HepG2 (cell line): ENCODE data around the gene COL8A2. TPM values are rescaled to one million over a fixed set of nuclear protein-coding genes. Genes with fewer than 3 reads are reported as not detected.
A peak's percentile ranks its signal among the peaks of the same experiment; 100 is the strongest.

Source experiments
- ADNP ChIP-seq: sonication (generic); formaldehyde crosslinking; IDR thresholded peaks from 2 replicates; pipeline ENCODE4 v1.4.0; 2020; ENCODE audit warnings: missing genetic modification reagents
- BRD4 ChIP-seq: sonication (generic); formaldehyde crosslinking; IDR thresholded peaks from 2 replicates; pipeline ENCODE4 v1.4.0; 2020; ENCODE audit warnings: missing genetic modification reagents
- DR1 ChIP-seq: sonication (generic); formaldehyde crosslinking; IDR thresholded peaks from 2 replicates; pipeline ENCODE4 v1.8.0; 2021; ENCODE audit warnings: mild to moderate bottlenecking, missing genetic modification reagents, inconsistent platforms
- FLYWCH1 ChIP-seq: sonication (generic); formaldehyde crosslinking; IDR thresholded peaks from 2 replicates; pipeline ENCODE4 v1.8.1; 2023; ENCODE audit warnings: mild to moderate bottlenecking, missing genetic modification reagents
- KDM1A ChIP-seq: IDR thresholded peaks from 2 replicates; pipeline ENCODE4 v1.6.1; 2016; ENCODE audit warnings: missing compliant biosample characterization
- MLLT10 ChIP-seq: sonication (generic); formaldehyde crosslinking; IDR thresholded peaks from 2 replicates; pipeline ENCODE4 v1.4.0; 2020; ENCODE audit warnings: missing genetic modification reagents
- NCOA1 ChIP-seq: sonication (generic); formaldehyde crosslinking; IDR thresholded peaks from 2 replicates; pipeline ENCODE4 v1.9.0; 2021; ENCODE audit warnings: missing genetic modification reagents
- NFATC3 ChIP-seq: sonication (generic); formaldehyde crosslinking; IDR thresholded peaks from 2 replicates; pipeline ENCODE4 v1.5.1; 2020; ENCODE audit warnings: mild to moderate bottlenecking, missing genetic modification reagents
- NFRKB ChIP-seq: fragments of 450-650 bp; IDR thresholded peaks from 2 replicates; pipeline ENCODE4 v1.6.1; 2017
- PITX1 ChIP-seq: sonication (generic); formaldehyde crosslinking; IDR thresholded peaks from 2 replicates; pipeline ENCODE4 v1.5.1; 2020; ENCODE audit warnings: mild to moderate bottlenecking, missing genetic modification reagents
- U2AF1 ChIP-seq: fragments of 200-400 bp; formaldehyde crosslinking; optimal IDR thresholded peaks from 2 replicates; pipeline ENCODE3; 2017; ENCODE audit warnings: mild to moderate bottlenecking, low read depth, low read length
- ZFP36 ChIP-seq: fragments of 150-350 bp; IDR thresholded peaks from 2 replicates; pipeline ENCODE4 v1.6.1; 2018; ENCODE audit warnings: borderline replicate concordance, low read length, low read depth; ENCODE audit not compliant: partially characterized antibody
- ZFP36L2 ChIP-seq: sonication (generic); formaldehyde crosslinking; IDR thresholded peaks from 2 replicates; pipeline ENCODE4 v1.4.0; 2020; ENCODE audit warnings: missing genetic modification reagents
- ZNF224 ChIP-seq: sonication (generic); formaldehyde crosslinking; IDR thresholded peaks from 2 replicates; pipeline ENCODE4 v1.5.0; 2020; ENCODE audit warnings: mild to moderate bottlenecking, missing genetic modification reagents
- ZNF3 ChIP-seq: IDR thresholded peaks from 2 replicates; pipeline ENCODE4 v1.7.0; 2017; ENCODE audit warnings: inconsistent platforms
- ZNF446 ChIP-seq: sonication (generic); formaldehyde crosslinking; IDR thresholded peaks from 2 replicates; pipeline ENCODE4 v1.5.0; 2020; ENCODE audit warnings: mild to moderate bottlenecking, missing genetic modification reagents
- ZNF614 ChIP-seq: IDR thresholded peaks from 2 replicates; pipeline ENCODE4 v1.6.1; 2018; ENCODE audit warnings: missing biosample characterization, missing genetic modification reagents, inconsistent platforms, borderline replicate concordance
- ZNF619 ChIP-seq: sonication (generic); formaldehyde crosslinking; IDR thresholded peaks from 2 replicates; pipeline ENCODE4 v1.4.0; 2020; ENCODE audit warnings: mild to moderate bottlenecking, missing genetic modification reagents
- ZNF672 ChIP-seq: sonication (generic); formaldehyde crosslinking; IDR thresholded peaks from 2 replicates; pipeline ENCODE4 v1.8.1; 2022; ENCODE audit warnings: missing genetic modification reagents
- ZNF746 ChIP-seq: sonication (generic); formaldehyde crosslinking; IDR thresholded peaks from 2 replicates; pipeline ENCODE4 v1.8.0; 2022; ENCODE audit warnings: mild to moderate bottlenecking, missing genetic modification reagents
- ZNF83 ChIP-seq: sonication (generic); formaldehyde crosslinking; IDR thresholded peaks from 2 replicates; pipeline ENCODE4 v1.4.0; 2020; ENCODE audit warnings: missing genetic modification reagents, mild to moderate bottlenecking, borderline replicate concordance
- polyA plus RNA-seq, 8 experiments: library from polyadenylated mRNA; depleted of rRNA in 3 of 8; stranded (reverse) in 7 of 8; unstranded in 1 of 8; fragments of >200 nt; fragmentation: Illumina TruSeq in 4 of 8; extraction: Trizol in 4 of 8; gene quantifications; 2 replicates each; pipeline versions ENCODE4 v1.2.1 to v1.2.3, GENCODE V29; 2011 to 2016; ENCODE audit warnings: low read depth in 4 of 8, missing spikeins in 1 of 8, mixed read lengths in 1 of 8; ENCODE audit not compliant: insufficient read depth in 1 of 8
- total RNA-seq, 5 experiments: library from RNA; depleted of rRNA; stranded (reverse); fragments of >200 nt; fragmentation: Illumina TruSeq; extraction: Trizol; gene quantifications; 2 replicates each; pipeline ENCODE4 v1.2.3, GENCODE V29; 2016; ENCODE audit warnings: low read depth in 1 of 5
- TF ChIP-seq, protein P1 (sequence below): sonication (generic); formaldehyde crosslinking; IDR thresholded peaks from 2 replicates; pipeline ENCODE4 v1.4.0; 2020; ENCODE audit warnings: missing genetic modification reagents
- TF ChIP-seq, protein P2 (sequence below): sonication (generic); formaldehyde crosslinking; IDR thresholded peaks from 2 replicates; pipeline ENCODE4 v1.4.0; 2020; ENCODE audit warnings: mild to moderate bottlenecking, missing genetic modification reagents
- TF ChIP-seq, protein P3 (sequence below): sonication (generic); formaldehyde crosslinking; IDR thresholded peaks from 2 replicates; pipeline ENCODE4 v1.8.0; 2022; ENCODE audit warnings: mild to moderate bottlenecking, missing genetic modification reagents, moderate library complexity
- TF ChIP-seq, protein P4 (sequence below): IDR thresholded peaks from 2 replicates; pipeline ENCODE4 v1.6.1; 2018; ENCODE audit warnings: missing genetic modification reagents

COL8A2 gene
- total and polyA plus RNA-seq, 2 of the 13 experiments (the other 11 are each of a cell fraction or from before 2014, with no cell fraction given) = 0.13 to 0.24 TPM

DNA sequence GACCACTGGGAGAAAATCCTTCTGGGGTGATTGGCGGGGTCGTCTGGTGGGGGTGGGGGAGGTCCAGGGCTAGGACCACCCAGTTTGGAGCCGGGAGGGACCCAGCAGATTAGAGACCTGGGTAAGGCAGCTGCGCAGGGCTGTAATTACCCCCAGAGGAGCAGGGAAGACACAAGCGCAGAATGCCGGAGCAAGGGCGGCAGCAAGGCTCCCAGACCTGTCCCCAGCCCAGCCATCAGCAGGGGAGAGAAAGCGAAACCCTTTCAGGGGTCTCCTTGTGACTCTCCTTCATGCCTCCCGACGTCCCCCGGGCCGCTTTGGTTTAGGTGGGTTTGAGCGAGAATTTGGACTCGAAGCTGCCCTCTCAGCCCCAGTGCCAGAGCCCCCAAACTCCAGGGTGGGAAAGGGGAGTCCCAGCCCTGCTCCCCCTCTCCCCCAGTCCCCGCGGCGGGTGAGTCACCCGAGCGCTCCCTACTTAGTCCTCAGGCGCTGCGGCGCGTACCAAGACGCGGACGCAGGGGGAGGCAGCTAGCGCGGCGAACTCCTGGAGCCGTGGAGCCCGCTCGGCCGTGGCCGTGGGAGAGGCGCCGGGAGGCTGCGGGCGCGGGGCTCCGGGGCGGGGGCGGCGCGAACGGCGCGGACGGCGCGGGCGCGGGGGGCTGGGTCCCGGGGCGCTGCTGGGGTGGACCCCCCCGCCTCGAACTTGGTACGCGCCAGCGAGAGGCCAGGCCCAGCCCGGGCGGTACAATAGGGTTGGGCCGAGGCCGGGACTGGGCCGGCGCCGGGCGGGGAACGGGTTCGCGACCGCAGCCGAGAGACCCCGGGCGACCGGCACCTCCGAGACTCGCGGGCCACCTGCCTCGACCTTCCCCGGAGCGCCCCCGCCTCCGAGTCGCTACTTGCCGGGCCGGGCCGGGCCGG lies 30.6 kb upstream of the COL8A2 start, which contains the start of gene MAP7D1 (continued):
- TF ChIP-seq ZNF83 (CRISPR knock-in tag) (no peak), ZNF446 (CRISPR knock-in tag) (no peak), ADNP (no peak), ZNF619 (CRISPR knock-in tag) (no peak), DR1 (0 out of 2 replicates have a peak, but pooled peaks have one; percentile 44), NFATC3 (CRISPR knock-in tag) (no peak), NFRKB (no peak), U2AF1 (no peak), ZNF672 (CRISPR knock-in tag) (no peak), ZNF614 (peak; percentile 50; the same call in 1 of the 2 replicates), ZNF224 (CRISPR knock-in tag) (peak; percentile 32; the same call in 1 of the 2 replicates), ZFP36 (no peak), KDM1A (CRISPR knock-in tag) (no peak), ZNF746 (0 out of 2 replicates have a peak, but pooled peaks have one; percentile 39), ZNF3 (CRISPR knock-in tag) (no peak), ZFP36L2 (CRISPR knock-in tag) (no peak), PITX1 (CRISPR knock-in tag) (peak; percentile 23; the same call in 1 of the 2 replicates), BRD4 (CRISPR knock-in tag) (no peak), MLLT10 (CRISPR knock-in tag) (no peak), FLYWCH1 (CRISPR knock-in tag) (no peak), NCOA1 (0 out of 2 replicates have a peak, but pooled peaks have one; percentile 34)
- TF ChIP-seq, protein P1, sequence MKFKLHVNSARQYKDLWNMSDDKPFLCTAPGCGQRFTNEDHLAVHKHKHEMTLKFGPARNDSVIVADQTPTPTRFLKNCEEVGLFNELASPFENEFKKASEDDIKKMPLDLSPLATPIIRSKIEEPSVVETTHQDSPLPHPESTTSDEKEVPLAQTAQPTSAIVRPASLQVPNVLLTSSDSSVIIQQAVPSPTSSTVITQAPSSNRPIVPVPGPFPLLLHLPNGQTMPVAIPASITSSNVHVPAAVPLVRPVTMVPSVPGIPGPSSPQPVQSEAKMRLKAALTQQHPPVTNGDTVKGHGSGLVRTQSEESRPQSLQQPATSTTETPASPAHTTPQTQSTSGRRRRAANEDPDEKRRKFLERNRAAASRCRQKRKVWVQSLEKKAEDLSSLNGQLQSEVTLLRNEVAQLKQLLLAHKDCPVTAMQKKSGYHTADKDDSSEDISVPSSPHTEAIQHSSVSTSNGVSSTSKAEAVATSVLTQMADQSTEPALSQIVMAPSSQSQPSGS = 0 out of 2 replicates have a peak, but pooled peaks have one; percentile 24
- TF ChIP-seq, protein P2, sequence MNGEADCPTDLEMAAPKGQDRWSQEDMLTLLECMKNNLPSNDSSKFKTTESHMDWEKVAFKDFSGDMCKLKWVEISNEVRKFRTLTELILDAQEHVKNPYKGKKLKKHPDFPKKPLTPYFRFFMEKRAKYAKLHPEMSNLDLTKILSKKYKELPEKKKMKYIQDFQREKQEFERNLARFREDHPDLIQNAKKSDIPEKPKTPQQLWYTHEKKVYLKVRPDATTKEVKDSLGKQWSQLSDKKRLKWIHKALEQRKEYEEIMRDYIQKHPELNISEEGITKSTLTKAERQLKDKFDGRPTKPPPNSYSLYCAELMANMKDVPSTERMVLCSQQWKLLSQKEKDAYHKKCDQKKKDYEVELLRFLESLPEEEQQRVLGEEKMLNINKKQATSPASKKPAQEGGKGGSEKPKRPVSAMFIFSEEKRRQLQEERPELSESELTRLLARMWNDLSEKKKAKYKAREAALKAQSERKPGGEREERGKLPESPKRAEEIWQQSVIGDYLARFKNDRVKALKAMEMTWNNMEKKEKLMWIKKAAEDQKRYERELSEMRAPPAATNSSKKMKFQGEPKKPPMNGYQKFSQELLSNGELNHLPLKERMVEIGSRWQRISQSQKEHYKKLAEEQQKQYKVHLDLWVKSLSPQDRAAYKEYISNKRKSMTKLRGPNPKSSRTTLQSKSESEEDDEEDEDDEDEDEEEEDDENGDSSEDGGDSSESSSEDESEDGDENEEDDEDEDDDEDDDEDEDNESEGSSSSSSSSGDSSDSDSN (CRISPR knock-in tag) = peak; percentile 32; the same call in 1 of the 2 replicates
- TF ChIP-seq, protein P3, sequence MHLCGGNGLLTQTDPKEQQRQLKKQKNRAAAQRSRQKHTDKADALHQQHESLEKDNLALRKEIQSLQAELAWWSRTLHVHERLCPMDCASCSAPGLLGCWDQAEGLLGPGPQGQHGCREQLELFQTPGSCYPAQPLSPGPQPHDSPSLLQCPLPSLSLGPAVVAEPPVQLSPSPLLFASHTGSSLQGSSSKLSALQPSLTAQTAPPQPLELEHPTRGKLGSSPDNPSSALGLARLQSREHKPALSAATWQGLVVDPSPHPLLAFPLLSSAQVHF (CRISPR knock-in tag) = no peak
- TF ChIP-seq, protein P4, sequence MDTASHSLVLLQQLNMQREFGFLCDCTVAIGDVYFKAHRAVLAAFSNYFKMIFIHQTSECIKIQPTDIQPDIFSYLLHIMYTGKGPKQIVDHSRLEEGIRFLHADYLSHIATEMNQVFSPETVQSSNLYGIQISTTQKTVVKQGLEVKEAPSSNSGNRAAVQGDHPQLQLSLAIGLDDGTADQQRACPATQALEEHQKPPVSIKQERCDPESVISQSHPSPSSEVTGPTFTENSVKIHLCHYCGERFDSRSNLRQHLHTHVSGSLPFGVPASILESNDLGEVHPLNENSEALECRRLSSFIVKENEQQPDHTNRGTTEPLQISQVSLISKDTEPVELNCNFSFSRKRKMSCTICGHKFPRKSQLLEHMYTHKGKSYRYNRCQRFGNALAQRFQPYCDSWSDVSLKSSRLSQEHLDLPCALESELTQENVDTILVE = 0 out of 2 replicates have a peak, but pooled peaks have one; percentile 39
